ENCODE results near the gene SPDYE3. TPM values are rescaled to one million over a fixed set of nuclear protein-coding genes. Genes with fewer than 3 reads are reported as not detected.
"Not testable (repeated sequence)": the region's sequence is repeated elsewhere in the genome, so short reads cannot be mapped to it uniquely, and the experiment has no call there.

SPDYE3 gene
- polyA plus RNA-seq, 1 donor, result 9.6 TPM

DNA sequence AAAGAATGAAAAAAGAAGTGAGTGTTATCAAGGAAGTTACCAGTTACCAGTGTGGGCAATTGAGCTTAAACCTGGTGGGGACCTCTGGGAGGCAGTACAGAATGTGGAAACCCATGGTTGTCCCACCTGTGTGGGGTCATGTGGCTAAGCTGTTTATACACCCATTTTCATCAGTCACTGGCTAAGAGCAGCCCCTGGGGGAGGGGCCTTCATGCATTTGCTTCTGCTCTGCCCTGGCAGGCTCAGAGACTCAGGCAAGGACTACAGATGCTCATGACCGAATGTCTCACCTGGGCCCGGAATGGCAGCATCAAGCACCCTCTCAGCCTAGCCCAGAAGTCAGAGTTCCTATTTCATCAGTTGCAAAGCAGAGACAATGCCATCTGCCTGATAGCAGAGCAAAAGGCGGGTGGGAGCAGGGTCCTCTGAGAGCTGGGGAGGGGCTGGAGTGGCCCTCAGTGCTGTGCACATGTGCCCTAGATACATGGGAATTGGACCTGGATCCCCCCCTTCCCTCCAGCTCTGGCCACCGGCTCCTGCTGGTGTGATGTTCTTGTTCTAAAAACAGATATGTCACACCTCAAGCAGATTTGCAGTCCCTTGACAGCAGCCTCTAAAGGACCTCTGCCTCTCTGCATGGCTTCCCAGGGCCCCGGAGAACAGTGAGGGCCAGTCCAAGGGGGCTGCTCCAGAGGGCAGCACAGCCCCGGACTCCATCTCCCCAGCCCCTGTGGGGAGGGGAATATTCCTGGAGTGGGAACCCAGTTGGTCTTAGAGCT, 20.1 kb upstream of the SPDYE3 start:
- not testable (repeated sequence) for DNase-seq

DNA sequence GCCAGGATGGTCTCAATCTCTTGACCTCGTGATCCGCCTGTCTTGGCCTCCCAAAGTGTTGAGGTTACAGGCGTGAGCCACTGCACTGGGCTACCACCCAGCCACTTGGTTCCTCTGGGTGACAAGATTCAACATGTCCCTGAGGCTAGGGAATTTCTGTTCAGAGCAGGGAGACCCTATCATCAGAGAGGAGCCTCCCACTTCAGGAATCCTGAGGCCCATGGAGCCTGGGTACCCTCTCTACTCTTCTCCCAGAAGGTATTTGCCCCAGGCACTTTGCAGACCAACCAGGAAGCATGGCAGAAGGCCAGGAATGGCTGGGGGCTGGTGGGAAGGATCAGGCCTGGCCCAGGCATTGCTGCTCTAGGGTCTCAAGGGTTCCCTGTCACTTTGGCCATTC, 19.2 kb upstream of the SPDYE3 start:
- DNase-seq, result not testable (repeated sequence)

DNA sequence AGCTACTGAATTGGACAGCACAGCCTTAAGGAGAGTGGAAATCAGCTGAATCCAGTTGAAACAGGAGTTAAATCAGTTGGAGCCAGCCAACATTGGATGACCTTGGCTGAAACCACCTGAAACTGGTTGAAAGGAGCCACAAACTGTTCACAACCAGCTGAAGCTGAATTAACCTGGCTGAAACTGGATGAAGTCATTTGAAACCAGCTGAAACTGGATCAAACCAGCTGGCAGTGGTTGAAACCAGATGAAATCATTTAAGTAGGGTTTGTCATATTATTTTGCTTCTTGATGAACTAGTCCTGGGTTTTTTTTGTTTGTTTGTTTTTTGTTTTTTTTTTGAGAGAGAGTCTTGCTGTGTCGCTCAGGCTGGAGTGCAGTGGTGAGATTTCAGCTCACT, 15.3 kb upstream of the SPDYE3 start:
- not testable (repeated sequence) for DNase-seq

DNA sequence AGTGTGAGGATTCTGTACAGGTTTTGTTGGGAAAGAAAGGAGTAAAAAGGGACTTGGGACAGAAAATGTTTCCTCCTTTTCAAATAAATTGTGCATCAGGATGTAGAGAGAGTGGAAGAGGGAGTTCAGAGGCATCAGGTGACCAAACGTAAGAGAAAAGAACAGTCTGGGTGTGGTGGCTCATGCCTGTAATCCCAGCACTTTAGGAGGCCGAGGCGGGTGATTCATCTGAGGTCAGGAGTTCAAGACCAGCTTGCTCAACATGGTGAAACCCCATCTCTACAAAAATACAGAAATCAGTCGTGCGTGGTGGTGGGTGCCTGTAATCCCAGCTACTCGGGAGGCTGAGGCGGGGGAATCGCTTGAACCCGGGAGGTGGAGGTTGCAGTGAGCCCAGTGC, 12.2 kb upstream of the SPDYE3 start:
- not testable (repeated sequence) for DNase-seq

DNA sequence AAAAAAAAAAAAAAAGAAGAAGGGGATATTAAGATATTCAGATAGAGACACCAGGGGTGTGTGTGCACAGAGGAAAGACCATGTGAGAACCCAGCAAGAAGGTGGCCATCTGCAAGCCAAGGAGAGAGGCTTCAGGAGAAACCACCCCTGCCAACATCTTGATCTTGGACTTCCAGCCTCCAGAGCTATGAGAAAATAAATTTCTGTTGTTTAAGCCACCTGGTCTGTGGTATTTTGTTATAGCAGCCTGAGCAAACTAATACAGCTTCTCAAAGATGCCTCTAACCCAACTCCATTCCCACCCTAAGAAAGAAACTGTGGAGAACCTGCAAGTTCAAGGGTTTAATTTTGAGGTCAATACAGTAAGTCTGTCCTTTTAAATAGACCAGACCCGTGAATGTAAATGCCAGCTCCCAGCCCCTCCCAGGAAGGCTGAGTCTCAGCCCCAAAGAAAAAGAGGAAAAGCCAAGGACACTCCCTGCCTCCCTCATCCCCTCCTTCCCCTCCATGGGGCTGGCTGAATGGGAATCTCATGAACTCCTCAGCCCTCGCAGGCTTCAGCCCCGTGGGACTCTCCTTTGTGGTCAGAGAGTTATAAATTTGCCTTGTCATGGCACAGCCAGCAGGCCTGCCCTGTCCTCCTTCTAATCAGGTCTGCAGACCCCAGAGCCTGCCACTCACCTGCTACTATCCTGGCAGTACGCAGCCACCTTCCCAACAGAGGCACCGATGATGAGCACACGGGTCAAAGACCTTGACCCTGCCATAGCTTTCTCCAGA, 9.5 kb upstream of the SPDYE3 start:
- not testable (repeated sequence) for DNase-seq

DNA sequence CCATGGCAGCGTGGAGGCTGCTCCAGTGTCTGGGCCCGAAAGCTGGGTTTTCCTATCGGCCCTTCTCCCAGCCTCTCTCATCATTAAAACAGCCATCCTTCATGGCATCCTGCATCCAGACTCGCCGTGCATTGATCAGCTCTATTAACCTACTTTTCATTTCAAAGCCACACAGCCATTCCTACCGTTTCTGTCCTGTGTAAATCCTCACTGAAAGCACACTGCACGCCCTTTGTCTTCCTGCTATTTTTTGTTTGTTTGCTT, 8.9 kb upstream of the SPDYE3 start:
- not testable (repeated sequence) for DNase-seq

DNA sequence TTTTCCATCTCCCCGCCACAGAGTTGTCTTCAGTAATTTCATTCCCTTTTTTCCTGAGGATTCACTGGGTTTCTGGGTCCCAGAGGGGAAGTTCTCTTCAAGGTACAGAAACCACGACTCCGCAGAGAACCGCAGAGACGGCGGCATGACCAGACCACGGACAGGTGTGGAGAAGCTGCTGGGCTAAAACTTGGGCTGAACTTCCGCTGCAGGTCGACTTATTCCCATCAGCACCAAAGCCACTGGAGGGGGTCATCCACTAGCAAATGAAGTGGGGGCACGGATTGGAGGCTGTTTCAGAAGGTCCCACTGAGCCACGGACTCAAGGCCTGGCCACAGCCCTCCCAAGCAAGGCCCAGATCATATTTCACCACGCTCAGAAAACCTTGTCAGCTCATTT, 3.0 kb upstream of the SPDYE3 start:
- not testable (repeated sequence) for DNase-seq

DNA sequence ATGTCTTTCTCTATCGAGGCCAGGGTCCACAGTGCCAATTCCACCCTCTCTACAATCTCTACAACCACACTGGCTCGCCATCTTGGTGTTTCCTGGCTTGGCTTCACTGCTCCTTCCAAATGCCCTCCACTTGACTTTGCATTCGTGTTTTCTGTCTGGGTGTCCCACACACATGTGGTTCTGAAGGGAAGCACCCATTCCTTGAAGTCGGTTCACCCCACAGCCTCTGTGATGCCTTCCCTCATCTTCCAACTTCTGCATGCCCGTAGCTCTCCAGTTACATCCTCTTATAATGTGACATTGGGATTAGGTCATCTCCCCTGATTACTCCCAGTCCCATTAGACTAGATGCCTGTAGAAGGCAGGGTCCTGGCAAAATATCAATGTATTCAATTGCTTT, 10.8 kb downstream of the SPDYE3 start:
- not testable (repeated sequence) for DNase-seq

DNA sequence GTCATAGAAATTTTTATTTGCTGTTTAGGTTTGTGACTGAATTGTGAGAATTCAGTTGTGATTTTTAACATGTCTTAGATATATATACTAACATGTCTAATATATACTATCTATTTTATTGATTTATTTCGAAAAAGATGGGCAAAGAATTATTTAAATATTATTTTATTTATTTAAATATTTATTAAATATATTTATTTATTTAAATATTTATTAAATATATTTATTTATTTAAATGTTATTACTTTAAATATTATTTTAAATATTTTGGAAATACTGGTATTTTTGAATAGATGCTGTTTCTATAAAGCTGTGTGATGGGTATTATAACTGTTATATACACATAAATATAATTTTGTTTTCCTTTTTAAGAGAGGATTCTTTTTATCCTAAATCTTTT, 14.1 kb downstream of the SPDYE3 start:
- not testable (repeated sequence) for DNase-seq

DNA sequence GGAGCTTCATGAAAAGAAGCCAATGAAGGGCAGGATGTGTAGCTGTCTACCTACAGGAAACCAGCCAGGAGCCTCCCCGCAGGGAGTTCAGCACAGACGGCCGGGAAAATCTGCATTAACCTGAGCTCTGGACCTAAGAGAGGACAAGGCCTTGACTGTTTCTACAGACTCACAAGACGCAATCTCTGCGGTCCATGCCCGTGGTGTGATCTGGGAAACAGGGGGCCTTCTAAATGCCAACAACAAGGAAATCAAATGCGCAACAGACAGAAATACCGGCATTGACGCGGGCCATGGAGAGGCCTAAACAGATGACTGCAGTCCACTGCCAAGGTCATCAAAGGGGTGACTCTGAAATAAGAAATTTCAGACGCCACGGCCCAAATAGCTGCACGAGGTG, 16.7 kb downstream of the SPDYE3 start:
- DNase-seq, result not testable (repeated sequence)

DNA sequence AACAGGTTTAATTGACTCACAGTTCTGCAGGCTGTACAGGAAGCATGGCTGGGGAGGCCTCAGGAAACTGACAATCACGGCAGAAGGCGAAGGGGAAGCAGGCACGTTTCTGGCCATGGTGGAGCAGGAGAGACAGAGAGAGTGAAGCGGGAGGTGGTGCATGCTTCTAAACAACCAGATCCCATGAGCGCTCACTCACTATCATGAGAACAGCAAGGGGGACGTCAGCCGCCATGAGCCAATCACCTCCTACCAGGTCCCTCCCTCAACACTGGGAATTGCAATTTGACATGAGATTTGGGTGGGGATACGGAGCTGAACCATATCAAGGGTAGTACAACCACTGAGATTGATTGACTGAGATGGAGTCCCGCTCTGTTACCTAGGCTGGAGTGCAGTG, 18.2 kb downstream of the SPDYE3 start:
- DNase-seq, result not testable (repeated sequence)

DNA sequence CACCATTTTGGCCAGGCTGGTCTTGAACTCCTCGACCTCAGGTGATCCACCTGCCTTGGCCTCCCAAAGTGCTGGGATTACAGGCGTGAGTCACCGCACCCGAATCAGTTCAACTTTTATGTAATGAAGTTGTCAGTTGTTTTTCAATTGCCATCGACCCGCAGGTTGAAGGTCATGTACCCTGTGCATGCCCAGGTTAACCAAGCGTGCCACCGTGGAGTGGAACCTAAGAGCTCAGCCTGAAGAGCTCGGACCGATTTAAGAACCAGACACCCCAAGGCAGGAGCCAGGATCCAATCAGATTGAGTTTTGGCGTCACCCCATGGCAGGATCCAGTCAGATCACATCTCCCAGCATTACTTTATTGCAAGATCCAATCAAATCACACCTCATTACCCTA, 19.4 kb downstream of the SPDYE3 start:
- not testable (repeated sequence) for DNase-seq

DNA sequence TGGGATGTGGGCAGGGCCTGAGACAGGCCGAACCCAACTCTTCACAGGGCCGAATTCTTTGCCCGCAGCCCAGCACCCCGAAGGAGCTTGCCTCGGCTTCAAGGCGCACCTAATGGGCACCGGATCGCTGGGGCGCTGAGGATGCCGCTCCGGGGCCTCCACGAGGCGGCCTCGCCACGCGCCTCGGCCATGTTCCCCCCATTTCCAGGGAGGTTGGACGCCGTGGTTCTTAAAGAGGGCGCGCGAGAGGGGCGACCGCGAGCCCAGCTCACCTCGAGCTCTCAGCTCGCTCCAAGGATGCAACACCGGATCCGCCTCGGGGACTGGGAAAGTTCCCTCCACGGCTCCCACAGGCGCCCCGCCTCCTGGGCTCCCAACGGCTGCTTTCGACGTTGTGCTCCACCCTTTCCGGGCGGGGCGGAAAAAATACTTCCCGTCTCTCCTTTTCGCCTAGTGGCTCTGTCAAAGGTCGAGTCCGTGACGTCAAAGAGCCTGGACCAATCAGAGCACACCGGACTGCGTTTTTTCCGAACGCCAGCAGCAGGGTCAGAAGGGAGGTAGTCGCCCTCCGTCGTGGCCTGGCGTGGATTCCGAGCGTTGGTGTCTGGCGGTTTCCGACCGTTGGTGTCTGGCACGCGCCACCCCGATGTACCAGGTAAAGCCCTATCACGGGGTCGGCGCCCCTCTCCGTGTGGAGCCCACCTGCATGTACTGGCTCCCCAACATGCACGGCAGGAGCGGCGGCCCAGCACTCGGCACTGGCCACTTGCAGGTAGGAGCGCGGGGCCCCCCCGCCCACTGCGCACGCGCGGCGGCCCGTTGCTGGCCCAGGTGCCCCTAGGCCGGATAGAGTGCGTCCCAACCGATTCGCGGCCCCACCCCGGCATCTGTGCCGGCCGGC, 28.3 kb downstream of the SPDYE3 start:
- DNase-seq, result peak; percentile 86

DNA sequence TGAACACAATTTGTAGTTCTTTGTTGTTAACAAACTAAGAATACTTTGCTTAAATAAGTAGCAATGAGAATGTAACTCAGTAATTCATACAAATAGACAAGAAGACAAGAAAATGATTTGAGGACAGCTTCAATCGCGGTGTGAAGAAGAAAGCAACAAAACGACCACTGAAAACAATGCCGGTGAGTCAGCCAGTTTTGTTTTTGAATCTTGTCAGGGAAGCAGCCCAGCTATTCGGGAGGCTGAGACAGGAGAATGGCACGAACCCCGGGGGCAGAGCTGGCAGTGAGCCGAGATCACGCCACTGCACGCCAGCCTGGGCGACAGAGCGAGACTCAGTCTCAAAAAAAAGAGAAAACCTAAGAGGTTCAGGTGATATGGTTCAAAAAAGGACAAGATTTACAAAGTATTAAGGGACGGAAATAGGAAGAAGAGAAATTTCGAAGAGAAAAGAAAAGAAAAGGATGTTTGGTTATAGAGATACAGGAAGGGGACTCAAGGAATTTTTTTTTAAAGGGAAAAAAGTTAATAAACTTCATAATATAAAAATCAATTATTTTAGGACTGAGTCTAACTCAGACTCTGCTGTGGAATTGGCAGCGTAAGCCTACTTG, 30.7 kb downstream of the SPDYE3 start:
- not testable (repeated sequence) for DNase-seq

DNA sequence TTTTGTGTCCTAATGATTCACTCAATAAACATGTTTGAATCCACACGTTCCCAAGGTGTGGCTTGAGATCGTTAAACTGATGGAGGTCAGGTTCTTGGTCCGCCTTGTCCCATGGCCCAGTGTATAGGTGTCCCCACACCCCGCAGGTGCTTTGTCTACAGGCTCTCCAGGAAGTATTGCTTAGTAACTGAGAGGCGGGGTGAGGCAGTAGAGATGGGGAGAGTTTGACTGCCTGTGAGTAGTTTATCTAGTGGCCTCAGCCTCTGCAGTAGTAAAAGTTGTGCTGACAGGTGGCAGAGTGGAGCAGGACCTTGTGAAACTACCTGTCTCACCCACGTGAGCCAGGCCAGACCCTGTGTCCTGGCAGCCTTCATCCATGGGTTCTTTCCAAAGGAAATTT, 33.8 kb downstream of the SPDYE3 start:
- not testable (repeated sequence) for DNase-seq

DNA sequence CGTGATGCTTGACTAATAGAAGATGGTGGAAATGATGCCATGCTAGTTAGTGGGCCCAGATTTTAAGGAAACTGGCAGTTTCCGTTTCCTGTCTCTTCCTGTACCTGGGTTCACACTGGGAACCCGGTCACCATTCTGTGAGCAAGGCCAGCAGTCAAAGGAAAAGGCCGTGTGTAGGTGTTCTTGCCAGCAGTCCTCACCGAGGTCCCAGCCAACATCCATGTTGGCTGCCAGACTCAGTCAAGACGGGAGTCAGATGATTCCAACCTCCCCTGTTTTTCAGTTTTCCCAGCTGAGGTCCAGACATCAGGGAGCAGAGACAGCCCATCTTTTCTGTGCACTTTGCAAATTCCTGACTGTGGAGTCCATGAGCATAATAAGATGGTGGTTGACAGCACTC, 35.3 kb downstream of the SPDYE3 start:
- DNase-seq, result no peak

DNA sequence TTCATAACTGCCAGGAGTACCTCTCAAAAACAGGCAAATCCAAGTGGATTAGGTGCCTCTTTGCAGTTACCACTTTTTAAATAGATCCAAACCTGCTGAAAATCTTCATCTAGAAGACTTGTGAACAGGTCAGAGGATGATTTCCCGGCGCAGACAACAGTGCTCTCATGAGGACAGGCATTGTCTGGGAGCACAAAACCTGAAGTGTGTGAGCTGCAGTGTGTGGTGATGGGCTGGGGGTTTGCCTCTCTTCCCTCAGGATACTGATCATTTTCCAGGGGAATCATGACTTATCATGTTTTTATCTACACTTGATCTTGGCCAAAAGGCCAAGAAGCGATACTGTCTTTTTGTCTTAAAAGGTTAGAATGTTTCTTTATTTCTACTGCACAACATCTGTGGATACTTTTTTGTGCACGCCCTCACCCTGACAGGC, 36.6 kb downstream of the SPDYE3 start:
- not testable (repeated sequence) for DNase-seq

DNA sequence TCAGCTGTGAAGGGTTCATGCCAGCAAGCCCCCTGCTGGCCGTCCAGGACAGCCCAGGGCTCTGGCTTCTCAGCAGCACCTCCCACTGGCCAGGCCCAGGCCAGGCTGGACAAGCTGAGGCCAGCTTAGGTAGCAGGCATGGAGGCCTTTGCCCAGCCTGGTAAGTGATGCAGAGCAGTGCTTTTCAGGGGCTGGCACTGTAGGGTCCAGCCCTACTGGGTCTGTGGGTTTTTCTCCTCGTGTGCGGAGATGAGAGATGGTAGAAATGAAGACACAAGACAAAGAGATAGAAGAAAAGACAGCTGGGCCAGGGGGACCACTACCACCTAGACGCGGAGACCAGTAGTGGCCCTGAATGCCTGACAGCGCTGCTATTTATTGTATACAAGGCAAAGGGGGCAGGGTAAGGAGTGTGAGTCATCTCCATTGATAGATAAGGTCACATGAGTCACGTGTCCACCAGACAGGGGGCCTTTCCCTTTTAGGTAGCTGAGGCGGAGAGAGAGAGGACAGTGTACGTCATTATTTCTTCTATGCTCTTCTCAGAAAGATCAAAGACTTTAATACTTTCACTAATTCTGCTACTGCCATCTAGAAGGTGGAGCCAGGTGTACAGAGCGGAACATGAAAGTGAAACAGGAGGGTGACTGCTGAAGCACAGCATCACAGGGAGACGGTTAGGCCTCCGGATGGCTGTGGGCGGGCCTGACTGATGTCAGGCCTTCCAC, 37.2 kb downstream of the SPDYE3 start:
- DNase-seq, result not testable (repeated sequence)

DNA sequence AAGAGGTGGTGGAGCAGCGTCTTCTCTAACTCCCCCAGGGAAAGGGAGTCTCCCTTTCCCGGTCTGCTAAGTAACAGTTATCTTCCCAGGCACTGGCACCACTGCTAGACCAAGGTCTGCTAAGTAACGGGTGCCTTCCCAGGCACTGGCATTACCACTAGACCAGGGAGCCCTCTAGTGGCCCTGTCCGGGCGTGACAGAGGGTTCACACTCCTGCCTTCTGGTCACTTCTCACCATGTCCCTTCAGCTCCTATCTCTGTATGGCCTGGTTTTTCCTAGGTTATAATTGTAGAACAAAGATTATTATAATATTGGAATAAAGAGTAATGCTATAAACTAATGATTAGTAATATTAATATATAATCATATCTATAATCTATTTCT, 37.8 kb downstream of the SPDYE3 start:
- peak; percentile 36 for DNase-seq

DNA sequence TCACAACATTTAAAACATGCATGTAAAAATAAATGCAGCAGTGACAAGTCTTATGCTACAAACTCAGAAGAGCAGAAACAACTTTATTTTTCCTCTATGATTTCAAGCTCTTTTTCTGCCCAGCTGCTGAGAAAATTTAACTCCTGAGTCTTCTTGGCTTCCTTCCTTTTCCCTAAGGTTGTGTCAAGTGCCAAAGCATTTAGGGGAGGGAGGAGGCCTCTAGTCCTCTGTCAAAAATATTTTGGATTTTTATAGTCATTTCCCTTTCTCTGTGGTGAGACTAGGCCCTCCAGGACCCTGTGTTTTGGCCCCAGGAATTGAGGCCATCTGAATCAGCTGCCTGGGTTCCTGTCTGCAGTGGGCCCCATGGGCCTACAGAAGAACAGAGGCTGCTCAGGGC, 39.4 kb downstream of the SPDYE3 start:
- no peak for DNase-seq

DNA sequence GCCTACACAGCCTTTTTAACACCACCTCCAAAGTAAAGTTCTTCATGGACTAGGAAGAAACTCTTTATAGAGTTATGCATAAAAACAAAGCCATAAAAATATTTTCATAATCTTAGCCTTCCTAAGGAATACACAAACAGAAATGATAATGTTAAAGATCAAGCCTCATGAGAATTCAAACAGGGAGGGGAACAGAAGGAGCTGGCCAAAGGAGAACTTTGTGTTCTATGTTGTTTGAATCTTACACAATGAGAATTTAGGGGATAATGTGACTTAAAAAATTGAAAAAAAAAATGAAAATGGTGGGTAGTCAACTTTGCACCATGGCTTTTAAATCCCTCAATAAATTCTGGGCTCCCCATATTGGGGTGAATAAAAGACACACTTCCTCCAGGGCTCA, 41.3 kb downstream of the SPDYE3 start:
- DNase-seq, result no peak
